ENCODE results near the gene RFPL4A.

The RFPL4A gene

DNA sequence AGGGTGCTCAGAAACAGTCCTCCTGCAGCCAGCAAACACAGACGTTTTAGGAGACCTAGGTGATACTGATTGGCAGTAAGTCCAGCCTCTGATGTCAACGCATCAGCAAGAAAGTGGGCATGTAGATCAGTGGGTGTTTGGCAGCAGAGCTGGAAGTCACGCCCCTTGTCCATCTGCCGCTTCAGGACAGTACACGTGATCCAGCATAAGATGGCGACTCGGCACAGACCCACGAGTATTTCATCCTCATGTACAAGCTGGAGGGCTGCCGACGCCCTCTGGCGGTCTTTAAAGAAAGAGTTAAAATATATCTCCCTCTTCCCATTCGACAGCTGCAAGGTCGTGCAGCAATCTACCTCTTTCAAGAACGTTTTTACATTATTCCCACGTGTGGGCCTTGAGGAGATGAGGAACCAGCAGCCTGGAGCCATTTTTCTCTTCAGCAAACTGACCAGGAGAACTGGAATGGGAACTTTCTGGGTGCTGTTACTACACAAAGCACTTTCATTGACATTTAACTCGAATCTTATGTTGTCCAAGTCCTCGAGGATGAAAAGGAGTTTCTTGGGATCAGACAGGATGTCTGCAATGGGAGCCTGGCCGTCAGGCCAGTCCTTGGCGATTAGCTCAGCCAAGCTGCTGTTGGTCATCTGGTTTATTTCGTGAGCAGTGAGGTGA is 50.6 kb downstream of the RFPL4A start:
- peak; percentile 30 for DNase-seq (ENCODE audit: low spot score)
- in situ Hi-C loops (cut with MboI; ENCODE audit: low pct_unique_long_range_greater_than_20kb, low sequenced_read_pairs, unreplicated experiment): no loop called here
- TF ChIP-seq, protein P1, sequence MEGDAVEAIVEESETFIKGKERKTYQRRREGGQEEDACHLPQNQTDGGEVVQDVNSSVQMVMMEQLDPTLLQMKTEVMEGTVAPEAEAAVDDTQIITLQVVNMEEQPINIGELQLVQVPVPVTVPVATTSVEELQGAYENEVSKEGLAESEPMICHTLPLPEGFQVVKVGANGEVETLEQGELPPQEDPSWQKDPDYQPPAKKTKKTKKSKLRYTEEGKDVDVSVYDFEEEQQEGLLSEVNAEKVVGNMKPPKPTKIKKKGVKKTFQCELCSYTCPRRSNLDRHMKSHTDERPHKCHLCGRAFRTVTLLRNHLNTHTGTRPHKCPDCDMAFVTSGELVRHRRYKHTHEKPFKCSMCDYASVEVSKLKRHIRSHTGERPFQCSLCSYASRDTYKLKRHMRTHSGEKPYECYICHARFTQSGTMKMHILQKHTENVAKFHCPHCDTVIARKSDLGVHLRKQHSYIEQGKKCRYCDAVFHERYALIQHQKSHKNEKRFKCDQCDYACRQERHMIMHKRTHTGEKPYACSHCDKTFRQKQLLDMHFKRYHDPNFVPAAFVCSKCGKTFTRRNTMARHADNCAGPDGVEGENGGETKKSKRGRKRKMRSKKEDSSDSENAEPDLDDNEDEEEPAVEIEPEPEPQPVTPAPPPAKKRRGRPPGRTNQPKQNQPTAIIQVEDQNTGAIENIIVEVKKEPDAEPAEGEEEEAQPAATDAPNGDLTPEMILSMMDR (IDR thresholded peaks at IDR 0.05; ENCODE audit: extremely low read depth, insufficient read depth, missing control alignments): peak; percentile 40

DNA sequence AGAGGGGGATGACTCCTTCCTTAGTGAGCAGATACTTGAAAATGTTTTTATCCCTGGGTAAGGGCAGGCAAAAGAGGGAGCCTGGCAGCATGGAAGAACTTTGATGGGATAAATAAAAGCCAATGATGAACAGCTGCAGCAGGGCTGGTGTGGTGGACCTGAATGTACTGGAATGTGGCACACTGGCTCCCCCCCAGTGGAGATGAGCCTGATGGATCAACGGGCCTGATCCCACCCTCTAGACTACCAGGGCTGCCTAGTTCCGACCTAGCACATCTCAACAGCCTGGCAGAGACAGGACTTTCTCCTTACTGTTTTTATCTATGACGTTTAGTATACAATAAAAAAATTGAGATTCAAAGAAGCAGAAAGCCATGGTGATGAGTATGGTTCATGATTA is 52.4 kb downstream of the RFPL4A start:
- TF ChIP-seq, protein P1 (IDR thresholded peaks at IDR 0.05; ENCODE audit: extremely low read depth, insufficient read depth, missing control alignments): no peak
- in situ Hi-C loops (cut with MboI; ENCODE audit: low pct_unique_long_range_greater_than_20kb, low sequenced_read_pairs, unreplicated experiment): no loop called here
- DNase-seq (ENCODE audit: low spot score): no peak

DNA sequence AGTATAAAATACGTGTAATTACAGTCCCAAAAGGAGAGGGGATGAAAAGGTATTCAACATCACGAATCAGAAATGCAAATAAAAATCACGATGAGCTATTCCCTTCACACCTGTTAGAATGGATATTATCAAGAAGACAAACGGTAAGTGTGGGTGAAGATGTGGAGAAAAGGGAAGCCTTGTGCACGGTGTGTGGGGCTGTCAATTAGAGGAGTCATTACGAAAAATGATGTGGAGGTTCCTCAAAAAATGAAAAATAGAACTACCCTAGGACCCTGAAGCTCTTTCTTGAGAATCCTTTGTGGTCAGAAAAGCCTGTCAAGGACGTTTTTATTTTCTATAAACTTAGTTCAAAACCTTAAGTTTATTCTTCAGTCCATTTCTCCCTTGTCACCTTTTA is 53.6 kb downstream of the RFPL4A start:
- in situ Hi-C loops (cut with MboI; ENCODE audit: low pct_unique_long_range_greater_than_20kb, low sequenced_read_pairs, unreplicated experiment): no loop called here
- DNase-seq (ENCODE audit: low spot score): no peak
- TF ChIP-seq, protein P1 (IDR thresholded peaks at IDR 0.05; ENCODE audit: extremely low read depth, insufficient read depth, missing control alignments): no peak

Measured in GM13977 (cell line).